ENCODE measurements around the gene USP47.

GRCh38 chr11:11814614-11815452, 26.9 kb upstream of the USP47 start:
- TF ChIP-seq CTCF (conservative IDR thresholded peaks at IDR 0.05; ENCODE audit: low read depth, low read length), result no peak
- no peak for TF ChIP-seq EZH2phosphoT487 (IDR thresholded peaks at IDR 0.05; ENCODE audit: borderline replicate concordance, low read length)
- TF ChIP-seq EZH2 (IDR thresholded peaks at IDR 0.05; ENCODE audit: low read length, unreplicated experiment), result no peak

All from PC-3 (cell line).